WTC11 (cell line): Measurements from ENCODE around the gene APOL3. TPM values are rescaled to one million over a fixed set of nuclear protein-coding genes. Genes with fewer than 3 reads are reported as not detected.

Source experiments
- ATAC-seq: fragments of 200-7000 bp; cut with Tn5 transposase; 2 replicates; pipeline ENCODE4 v1.10.0; 2021; ENCODE audit warnings: mild to moderate bottlenecking, moderate library complexity
- CTCF ChIA-PET: fragments of 300-600 bp; sonication (Branson Sonifier 250); formaldehyde crosslinking; loops from one replicate; lab custom pipeline; 2021; ENCODE audit warnings: antibody characterized with exemption; lab: Charles Lee
- POLR2A ChIA-PET: fragments of 350-600 bp; sonication (Branson Sonifier 250); formaldehyde crosslinking; loops from one replicate; lab custom pipeline; 2021; ENCODE audit warnings: antibody characterized with exemption; lab: Charles Lee
- DNase-seq: peaks from one replicate; pipeline ENCODE4 v3.0.0; 2021; ENCODE audit warnings: low spot score
- H3K27ac Mint-ChIP-seq: 2 replicates; pipeline ENCODE4 v1.8.0; 2021; ENCODE audit warnings: mixed read lengths
- H3K27me3 Mint-ChIP-seq: 2 replicates; pipeline ENCODE4 v1.8.0; 2021; ENCODE audit warnings: low read depth, mild to moderate bottlenecking, moderate library complexity, mixed read lengths
- H3K36me3 Mint-ChIP-seq: 2 replicates; pipeline ENCODE4 v1.8.0; 2021; ENCODE audit warnings: mixed read lengths
- H3K4me1 Mint-ChIP-seq: 2 replicates; pipeline ENCODE4 v1.8.0; 2022; ENCODE audit warnings: mixed read lengths
- H3K4me3 Mint-ChIP-seq: 2 replicates; pipeline ENCODE4 v1.8.0; 2021; ENCODE audit warnings: mild to moderate bottlenecking, moderate library complexity, mixed read lengths
- H3K9me3 Mint-ChIP-seq: 2 replicates; pipeline ENCODE4 v1.8.0; 2021; ENCODE audit warnings: mixed read lengths
- ATF1 ChIP-seq: sonication (generic); formaldehyde crosslinking; IDR thresholded peaks from 2 replicates; pipeline ENCODE4 v1.8.1; 2023; ENCODE audit warnings: mild to moderate bottlenecking, moderate library complexity, missing genetic modification reagents
- CREM ChIP-seq: sonication (generic); formaldehyde crosslinking; IDR thresholded peaks from 2 replicates; pipeline ENCODE4 v1.8.1; 2022; ENCODE audit warnings: mild to moderate bottlenecking, missing genetic modification reagents, moderate library complexity
- EMX1 ChIP-seq: fragments of 250-450 bp; sonication (Bioruptor Pico); IDR thresholded peaks from 2 replicates; pipeline ENCODE4 v1.8.0; 2021; ENCODE audit warnings: mild to moderate bottlenecking
- ESRRA ChIP-seq: sonication (generic); formaldehyde crosslinking; IDR thresholded peaks from 2 replicates; pipeline ENCODE4 v1.8.1; 2022; ENCODE audit warnings: mild to moderate bottlenecking, missing genetic modification reagents, borderline replicate concordance
- GABPB1 ChIP-seq: sonication (generic); formaldehyde crosslinking; IDR thresholded peaks from 2 replicates; pipeline ENCODE4 v1.8.1; 2023; ENCODE audit warnings: mild to moderate bottlenecking, missing genetic modification reagents
- GTF2I ChIP-seq: fragments of 250-450 bp; sonication (Bioruptor Pico); conservative IDR thresholded peaks from 2 replicates; pipeline ENCODE4 v1.4.0; 2021; ENCODE audit warnings: mild to moderate bottlenecking
- HMGA2 ChIP-seq: fragments of 250-450 bp; sonication (Bioruptor Pico); IDR thresholded peaks from 2 replicates; pipeline ENCODE4 v1.4.0; 2021; ENCODE audit warnings: mild to moderate bottlenecking, moderate library complexity
- JUN ChIP-seq: sonication (generic); formaldehyde crosslinking; IDR thresholded peaks from 2 replicates; pipeline ENCODE4 v1.8.0; 2023; ENCODE audit warnings: mild to moderate bottlenecking, missing genetic modification reagents
- NFYB ChIP-seq: sonication (generic); formaldehyde crosslinking; conservative IDR thresholded peaks from 2 replicates; pipeline ENCODE4 v1.8.0; 2022; ENCODE audit warnings: low read depth, missing genetic modification reagents
- PRRX2 ChIP-seq: fragments of 250-450 bp; sonication (Bioruptor Pico); IDR thresholded peaks from 2 replicates; pipeline ENCODE4 v1.8.0; 2021; ENCODE audit warnings: mild to moderate bottlenecking
- RELA ChIP-seq: sonication (generic); formaldehyde crosslinking; IDR thresholded peaks from 2 replicates; pipeline ENCODE4 v1.8.1; 2022; ENCODE audit warnings: missing genetic modification reagents, mild to moderate bottlenecking, borderline replicate concordance
- SMAD3 ChIP-seq: sonication (generic); formaldehyde crosslinking; IDR thresholded peaks from 2 replicates; pipeline ENCODE4 v1.8.0; 2022; ENCODE audit warnings: missing genetic modification reagents, mild to moderate bottlenecking, borderline replicate concordance
- TCF7 ChIP-seq: sonication (generic); formaldehyde crosslinking; IDR thresholded peaks from 2 replicates; pipeline ENCODE4 v1.8.0; 2022; ENCODE audit warnings: mild to moderate bottlenecking, low read depth, missing genetic modification reagents, moderate library complexity
- TEAD4 ChIP-seq: sonication (generic); formaldehyde crosslinking; IDR thresholded peaks from 2 replicates; pipeline ENCODE4 v1.8.0; 2022; ENCODE audit warnings: mild to moderate bottlenecking, missing genetic modification reagents
- ZNF121 ChIP-seq: sonication (generic); formaldehyde crosslinking; IDR thresholded peaks from 2 replicates; pipeline ENCODE4 v1.8.0; 2023; ENCODE audit warnings: missing genetic modification reagents
- ZNF263 ChIP-seq: sonication (generic); formaldehyde crosslinking; IDR thresholded peaks from 2 replicates; pipeline ENCODE4 v1.8.1; 2022; ENCODE audit warnings: low read depth, mild to moderate bottlenecking, moderate library complexity, missing genetic modification reagents
- ZNF317 ChIP-seq: sonication (generic); formaldehyde crosslinking; IDR thresholded peaks from 2 replicates; pipeline ENCODE4 v1.8.1; 2023; ENCODE audit warnings: low read depth, mild to moderate bottlenecking, moderate library complexity, missing genetic modification reagents, borderline replicate concordance
- total RNA-seq: library from RNA; stranded (reverse); gene quantifications from 3 replicates; pipeline ENCODE4 v1.2.3, GENCODE V29; 2021
- TF ChIP-seq, protein P1 (sequence below): sonication (generic); formaldehyde crosslinking; IDR thresholded peaks from 2 replicates; pipeline ENCODE4 v1.8.0; 2022; ENCODE audit warnings: missing genetic modification reagents
- TF ChIP-seq, protein P2 (sequence below): sonication (generic); formaldehyde crosslinking; IDR thresholded peaks from 2 replicates; pipeline ENCODE4 v1.8.0; 2023; ENCODE audit warnings: mild to moderate bottlenecking, missing genetic modification reagents
- TF ChIP-seq, protein P3 (sequence below): sonication (generic); formaldehyde crosslinking; IDR thresholded peaks from 2 replicates; pipeline ENCODE4 v1.8.1; 2022; ENCODE audit warnings: mild to moderate bottlenecking, moderate library complexity, missing genetic modification reagents
- TF ChIP-seq, protein P4 (sequence below): fragments of 250-450 bp; sonication (Bioruptor Pico); IDR thresholded peaks from 2 replicates; pipeline ENCODE4 v1.8.0; 2021; ENCODE audit warnings: mild to moderate bottlenecking

The APOL3 gene
- total RNA-seq, 1 experiment from 2014 or later: 0.26 TPM

DNA sequence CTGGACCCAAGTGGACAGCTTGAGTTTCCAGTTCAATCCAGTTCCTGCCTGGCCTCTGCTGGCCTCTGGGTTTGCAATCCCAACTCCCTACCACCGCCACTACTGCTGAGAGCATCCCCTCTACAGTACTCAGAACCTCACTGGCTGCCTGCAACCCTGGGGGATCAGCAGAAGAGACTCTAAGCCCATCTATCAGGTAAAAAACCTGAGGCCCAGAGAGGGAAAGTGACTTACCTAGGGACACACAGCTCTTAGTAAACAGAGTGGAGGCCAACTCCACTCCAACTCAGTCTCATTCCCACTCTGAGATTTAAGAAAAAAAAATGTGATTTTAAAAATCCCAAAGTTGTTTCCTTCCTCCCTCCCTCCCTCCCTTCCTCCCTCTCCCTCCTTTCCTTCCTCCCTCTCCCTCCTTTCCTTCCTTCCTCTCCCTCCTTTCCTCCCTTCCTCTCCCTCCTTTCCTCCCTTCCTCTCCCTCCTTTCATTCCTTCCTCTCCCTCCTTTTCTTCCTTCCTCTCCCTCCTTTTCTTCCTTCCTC, 34.5 kb downstream of the APOL3 start:
- Mint-ChIP-seq H3K9me3 (no peaks in the 10 kb centered on the region), H3K36me3 (no peaks in the 10 kb centered on the region), H3K4me1 (peaks cover 16% of the 10 kb centered on the region), H3K4me3 (no peak overlapping the region), H3K27ac (no peak overlapping the region), H3K27me3 (peaks cover 20% of the 10 kb centered on the region)
- CTCF ChIA-PET: interaction anchor here (3.0 kb wide), 1 partner anchor 60 kb away, joined by 41 read pairs; no protein-coding TSS in a partner anchor
- POLR2A ChIA-PET: no interaction called here
- no peak for TF ChIP-seq JUN (CRISPR knock-in tag)
- TF ChIP-seq TCF7 (CRISPR knock-in tag): no peak
- TF ChIP-seq GABPB1 (CRISPR knock-in tag): no peak
- no peak for TF ChIP-seq TEAD4 (CRISPR knock-in tag)
- TF ChIP-seq, protein P1, sequence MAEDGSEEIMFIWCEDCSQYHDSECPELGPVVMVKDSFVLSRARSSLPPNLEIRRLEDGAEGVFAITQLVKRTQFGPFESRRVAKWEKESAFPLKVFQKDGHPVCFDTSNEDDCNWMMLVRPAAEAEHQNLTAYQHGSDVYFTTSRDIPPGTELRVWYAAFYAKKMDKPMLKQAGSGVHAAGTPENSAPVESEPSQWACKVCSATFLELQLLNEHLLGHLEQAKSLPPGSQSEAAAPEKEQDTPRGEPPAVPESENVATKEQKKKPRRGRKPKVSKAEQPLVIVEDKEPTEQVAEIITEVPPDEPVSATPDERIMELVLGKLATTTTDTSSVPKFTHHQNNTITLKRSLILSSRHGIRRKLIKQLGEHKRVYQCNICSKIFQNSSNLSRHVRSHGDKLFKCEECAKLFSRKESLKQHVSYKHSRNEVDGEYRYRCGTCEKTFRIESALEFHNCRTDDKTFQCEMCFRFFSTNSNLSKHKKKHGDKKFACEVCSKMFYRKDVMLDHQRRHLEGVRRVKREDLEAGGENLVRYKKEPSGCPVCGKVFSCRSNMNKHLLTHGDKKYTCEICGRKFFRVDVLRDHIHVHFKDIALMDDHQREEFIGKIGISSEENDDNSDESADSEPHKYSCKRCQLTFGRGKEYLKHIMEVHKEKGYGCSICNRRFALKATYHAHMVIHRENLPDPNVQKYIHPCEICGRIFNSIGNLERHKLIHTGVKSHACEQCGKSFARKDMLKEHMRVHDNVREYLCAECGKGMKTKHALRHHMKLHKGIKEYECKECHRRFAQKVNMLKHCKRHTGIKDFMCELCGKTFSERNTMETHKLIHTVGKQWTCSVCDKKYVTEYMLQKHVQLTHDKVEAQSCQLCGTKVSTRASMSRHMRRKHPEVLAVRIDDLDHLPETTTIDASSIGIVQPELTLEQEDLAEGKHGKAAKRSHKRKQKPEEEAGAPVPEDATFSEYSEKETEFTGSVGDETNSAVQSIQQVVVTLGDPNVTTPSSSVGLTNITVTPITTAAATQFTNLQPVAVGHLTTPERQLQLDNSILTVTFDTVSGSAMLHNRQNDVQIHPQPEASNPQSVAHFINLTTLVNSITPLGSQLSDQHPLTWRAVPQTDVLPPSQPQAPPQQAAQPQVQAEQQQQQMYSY (CRISPR knock-in tag): no peak
- no peak for TF ChIP-seq CREM
- TF ChIP-seq, protein P2, sequence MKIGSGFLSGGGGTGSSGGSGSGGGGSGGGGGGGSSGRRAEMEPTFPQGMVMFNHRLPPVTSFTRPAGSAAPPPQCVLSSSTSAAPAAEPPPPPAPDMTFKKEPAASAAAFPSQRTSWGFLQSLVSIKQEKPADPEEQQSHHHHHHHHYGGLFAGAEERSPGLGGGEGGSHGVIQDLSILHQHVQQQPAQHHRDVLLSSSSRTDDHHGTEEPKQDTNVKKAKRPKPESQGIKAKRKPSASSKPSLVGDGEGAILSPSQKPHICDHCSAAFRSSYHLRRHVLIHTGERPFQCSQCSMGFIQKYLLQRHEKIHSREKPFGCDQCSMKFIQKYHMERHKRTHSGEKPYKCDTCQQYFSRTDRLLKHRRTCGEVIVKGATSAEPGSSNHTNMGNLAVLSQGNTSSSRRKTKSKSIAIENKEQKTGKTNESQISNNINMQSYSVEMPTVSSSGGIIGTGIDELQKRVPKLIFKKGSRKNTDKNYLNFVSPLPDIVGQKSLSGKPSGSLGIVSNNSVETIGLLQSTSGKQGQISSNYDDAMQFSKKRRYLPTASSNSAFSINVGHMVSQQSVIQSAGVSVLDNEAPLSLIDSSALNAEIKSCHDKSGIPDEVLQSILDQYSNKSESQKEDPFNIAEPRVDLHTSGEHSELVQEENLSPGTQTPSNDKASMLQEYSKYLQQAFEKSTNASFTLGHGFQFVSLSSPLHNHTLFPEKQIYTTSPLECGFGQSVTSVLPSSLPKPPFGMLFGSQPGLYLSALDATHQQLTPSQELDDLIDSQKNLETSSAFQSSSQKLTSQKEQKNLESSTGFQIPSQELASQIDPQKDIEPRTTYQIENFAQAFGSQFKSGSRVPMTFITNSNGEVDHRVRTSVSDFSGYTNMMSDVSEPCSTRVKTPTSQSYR: no peak
- TF ChIP-seq ZNF121 (CRISPR knock-in tag): no peak
- TF ChIP-seq ZNF317 (CRISPR knock-in tag): no peak
- TF ChIP-seq EMX1 (CRISPR knock-in tag): no peak
- no peak for TF ChIP-seq HMGA2 (CRISPR knock-in tag)
- TF ChIP-seq RELA (CRISPR knock-in tag): no peak
- DNase-seq: no peak
- ATAC-seq: no peak

DNA sequence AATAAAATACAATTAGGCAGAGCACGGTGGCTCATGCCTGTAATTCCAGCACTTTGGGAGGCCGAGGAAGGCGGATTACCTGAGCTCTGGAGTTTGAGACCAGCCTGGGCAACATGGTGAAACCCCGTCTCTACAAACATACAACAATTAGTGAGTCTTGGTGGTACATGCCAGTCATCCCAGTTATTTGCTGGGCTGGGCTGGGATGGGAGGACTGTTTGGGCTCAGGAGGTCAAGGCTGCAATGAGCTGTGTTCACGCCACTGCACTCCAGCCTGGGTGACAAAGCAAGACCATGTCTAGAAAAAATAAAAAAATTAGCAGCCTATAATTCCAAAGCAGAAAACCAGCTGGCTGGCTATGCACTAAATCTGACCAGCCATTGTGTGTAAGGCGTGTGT, 35.1 kb downstream of the APOL3 start:
- Mint-ChIP-seq H3K4me3 (no peak overlapping the region), H3K4me1 (peaks cover 23% of the 10 kb centered on the region)
- POLR2A ChIA-PET: no interaction called here
- TF ChIP-seq ESRRA (CRISPR knock-in tag) (no peak), ZNF263 (CRISPR knock-in tag) (no peak)
- TF ChIP-seq, all 79 proteins: peak for 0
- Mint-ChIP-seq H3K27me3 (peaks cover 20% of the 10 kb centered on the region), H3K27ac (no peak overlapping the region), H3K9me3 (no peaks in the 10 kb centered on the region), H3K36me3 (no peaks in the 10 kb centered on the region)
- CTCF ChIA-PET: interaction anchor here (1.4 to 3.0 kb wide), 4 partner anchors 59 to 499 kb away, joined by 3 to 41 read pairs (median 8); no protein-coding TSS in a partner anchor
- DNase-seq: no peak
- no peak for ATAC-seq

DNA sequence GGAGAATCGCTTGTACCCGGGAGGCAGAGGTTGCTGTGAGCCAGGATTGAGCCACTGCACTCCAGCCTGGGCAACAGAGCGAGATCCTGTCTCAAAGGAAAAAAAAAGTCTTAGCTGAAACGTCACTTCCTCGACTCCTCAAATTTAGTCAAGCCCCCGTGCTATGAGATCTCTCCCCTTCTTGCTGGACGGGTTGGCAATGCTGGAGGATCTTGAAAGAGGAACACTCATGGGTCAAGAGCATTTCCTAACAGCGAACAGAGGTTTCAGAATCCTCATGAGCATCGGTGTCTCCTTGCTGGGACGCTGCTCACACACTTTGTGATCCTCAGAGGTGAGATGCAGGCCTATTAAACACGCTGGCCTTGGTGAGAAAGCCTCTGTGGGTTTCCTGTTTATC, 35.9 kb downstream of the APOL3 start:
- H3K9me3 Mint-ChIP-seq: no peaks in the 10 kb centered on the region
- no peaks in the 10 kb centered on the region for H3K36me3 Mint-ChIP-seq
- H3K27me3 Mint-ChIP-seq: peaks cover 20% of the 10 kb centered on the region
- H3K4me1 Mint-ChIP-seq: peaks cover 22% of the 10 kb centered on the region
- POLR2A ChIA-PET: no interaction called here
- no peak overlapping the region for H3K4me3 Mint-ChIP-seq
- no peak for ATAC-seq
- no peak overlapping the region for H3K27ac Mint-ChIP-seq
- CTCF ChIA-PET: interaction anchor here (0.6 to 3.0 kb wide), 54 partner anchors 8 to 691 kb away, joined by 3 to 41 read pairs (median 4); partner anchors contain the start of genes APOL5, APOL6 and RBFOX2
- no peak for DNase-seq
- TF ChIP-seq GTF2I (CRISPR knock-in tag) (no peak), NFYB (no peak), PRRX2 (CRISPR knock-in tag) (no peak), SMAD3 (CRISPR knock-in tag) (no peak), ATF1 (CRISPR knock-in tag) (no peak), ESRRA (CRISPR knock-in tag) (no peak)
- TF ChIP-seq, protein P3, sequence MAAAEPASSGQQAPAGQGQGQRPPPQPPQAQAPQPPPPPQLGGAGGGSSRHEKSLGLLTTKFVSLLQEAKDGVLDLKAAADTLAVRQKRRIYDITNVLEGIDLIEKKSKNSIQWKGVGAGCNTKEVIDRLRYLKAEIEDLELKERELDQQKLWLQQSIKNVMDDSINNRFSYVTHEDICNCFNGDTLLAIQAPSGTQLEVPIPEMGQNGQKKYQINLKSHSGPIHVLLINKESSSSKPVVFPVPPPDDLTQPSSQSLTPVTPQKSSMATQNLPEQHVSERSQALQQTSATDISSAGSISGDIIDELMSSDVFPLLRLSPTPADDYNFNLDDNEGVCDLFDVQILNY (CRISPR knock-in tag): no peak
- TF ChIP-seq, protein P4, sequence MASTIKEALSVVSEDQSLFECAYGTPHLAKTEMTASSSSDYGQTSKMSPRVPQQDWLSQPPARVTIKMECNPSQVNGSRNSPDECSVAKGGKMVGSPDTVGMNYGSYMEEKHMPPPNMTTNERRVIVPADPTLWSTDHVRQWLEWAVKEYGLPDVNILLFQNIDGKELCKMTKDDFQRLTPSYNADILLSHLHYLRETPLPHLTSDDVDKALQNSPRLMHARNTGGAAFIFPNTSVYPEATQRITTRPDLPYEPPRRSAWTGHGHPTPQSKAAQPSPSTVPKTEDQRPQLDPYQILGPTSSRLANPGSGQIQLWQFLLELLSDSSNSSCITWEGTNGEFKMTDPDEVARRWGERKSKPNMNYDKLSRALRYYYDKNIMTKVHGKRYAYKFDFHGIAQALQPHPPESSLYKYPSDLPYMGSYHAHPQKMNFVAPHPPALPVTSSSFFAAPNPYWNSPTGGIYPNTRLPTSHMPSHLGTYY: no peak
- TF ChIP-seq, protein P1 (CRISPR knock-in tag): no peak
